ENCODE results near the gene CDK5. TPM values are rescaled to one million over a fixed set of nuclear protein-coding genes. Genes with fewer than 3 reads are reported as not detected.

The CDK5 gene
- total and polyA plus RNA-seq, 4 donors, result 6.8 to 17.3 (median 9.2) TPM

- ATAC-seq (ENCODE audit: insufficient read depth, low FRiP score) (no peak), DNase-seq (no peak)
- Histone ChIP-seq H3K36me3 (ENCODE audit: control insufficient read depth in 4 of 4, insufficient read depth in 4 of 4, low read length in 4 of 4) (peaks cover 24 to 80% (median 35%) of the 10 kb centered on the region in 4 donors), H3K4me3 (no peak overlapping the region), H3K27me3 (ENCODE audit: control insufficient read depth in 3 of 3, insufficient read depth in 3 of 3, low read length in 2 of 3) (no peaks in the 10 kb centered on the region), H3K9ac (ENCODE audit: insufficient read depth in 1 of 2, low read length in 2 of 2) (no peak overlapping the region), H3K27ac (ENCODE audit: low read depth in 1 of 2, low read length in 1 of 2) (no peak overlapping the region), H3K4me1 (ENCODE audit: control insufficient read depth in 5 of 5, insufficient read depth in 5 of 5, low read length in 5 of 5) (no peaks in the 10 kb centered on the region), H3K9me3 (ENCODE audit: control insufficient read depth in 4 of 4, insufficient read depth in 3 of 4, low read length in 3 of 4) (no peaks in the 10 kb centered on the region)
- 93 to 94% methylated on average over 17 of the region's 17 CpGs for WGBS, 2 donors
- no peak for TF ChIP-seq CTCF (IDR thresholded peaks at IDR 0.05; ENCODE audit: control extremely low read depth, extremely low read depth)
Measured at GRCh38 chr7:151069841-151070573, 12.3 kb upstream of the CDK5 start.

- Histone ChIP-seq H3K9me3 (ENCODE audit: control insufficient read depth in 4 of 4, insufficient read depth in 3 of 4, low read length in 3 of 4) (no peaks in the 10 kb centered on the region), H3K27ac (ENCODE audit: low read depth in 1 of 2, low read length in 1 of 2) (no peak overlapping the region), H3K4me3 (no peak overlapping the region), H3K9ac (ENCODE audit: insufficient read depth in 1 of 2, low read length in 2 of 2) (no peak overlapping the region), H3K36me3 (ENCODE audit: control insufficient read depth in 4 of 4, insufficient read depth in 4 of 4, low read length in 4 of 4) (peaks cover 18 to 73% (median 31%) of the 10 kb centered on the region in 4 donors), H3K27me3 (ENCODE audit: control insufficient read depth in 3 of 3, insufficient read depth in 3 of 3, low read length in 2 of 3) (no peaks in the 10 kb centered on the region), H3K4me1 (ENCODE audit: control insufficient read depth in 5 of 5, insufficient read depth in 5 of 5, low read length in 5 of 5) (no peaks in the 10 kb centered on the region)
- DNase-seq (no peak), ATAC-seq (ENCODE audit: insufficient read depth, low FRiP score) (no peak)
- WGBS, 2 donors, result 89 to 93% methylated on average over 12 of the region's 12 CpGs
- no peak for TF ChIP-seq CTCF (IDR thresholded peaks at IDR 0.05; ENCODE audit: control extremely low read depth, extremely low read depth)
Measured at GRCh38 chr7:151068069-151068773, 10.5 kb upstream of the CDK5 start.

GRCh38 chr7:151066273-151066974, 8.7 kb upstream of the CDK5 start:
- Histone ChIP-seq H3K27ac (ENCODE audit: low read depth in 1 of 2, low read length in 1 of 2) (no peak overlapping the region), H3K36me3 (ENCODE audit: control insufficient read depth in 4 of 4, insufficient read depth in 4 of 4, low read length in 4 of 4) (peaks cover 14 to 64% (median 31%) of the 10 kb centered on the region in 4 donors)
- no peak for TF ChIP-seq CTCF (IDR thresholded peaks at IDR 0.05; ENCODE audit: control extremely low read depth, extremely low read depth)

More at GRCh38 chr7:151066273-151066974, 8.7 kb upstream of the CDK5 start:
- H3K9me3 ChIP-seq (ENCODE audit: control insufficient read depth in 4 of 4, insufficient read depth in 3 of 4, low read length in 3 of 4), result no peaks in the 10 kb centered on the region
- H3K9ac ChIP-seq (ENCODE audit: insufficient read depth in 1 of 2, low read length in 2 of 2), result no peak overlapping the region
- DNase-seq (no peak), ATAC-seq (ENCODE audit: insufficient read depth, low FRiP score) (no peak)
- 93 to 97% methylated on average over 38 to 39 of the region's 39 CpGs for WGBS, 2 donors
- peaks cover 0 to 12% (median 8%) of the 10 kb centered on the region in 5 donors for H3K4me1 ChIP-seq (ENCODE audit: control insufficient read depth in 5 of 5, insufficient read depth in 5 of 5, low read length in 5 of 5)
- no peaks in the 10 kb centered on the region for H3K27me3 ChIP-seq (ENCODE audit: control insufficient read depth in 3 of 3, insufficient read depth in 3 of 3, low read length in 2 of 3)
- no peak overlapping the region for H3K4me3 ChIP-seq

All from lung (tissue), 12 donors.